WTC11 (cell line): ENCODE measurements around the gene RBPJ.

Experiments
- CBFB ChIP-seq: sonication (generic); formaldehyde crosslinking; IDR thresholded peaks from 2 replicates; pipeline ENCODE4 v1.8.1; 2022; ENCODE audit warnings: mild to moderate bottlenecking, low read depth, missing genetic modification reagents
- CTCF ChIP-seq: fragments of 200-600 bp; IDR thresholded peaks from 2 replicates; pipeline ENCODE4 v1.8.0; 2022; ENCODE audit warnings: antibody characterized with exemption
- ZNF281 ChIP-seq: sonication (generic); formaldehyde crosslinking; IDR thresholded peaks from 2 replicates; pipeline ENCODE4 v1.8.0; 2023; ENCODE audit warnings: mild to moderate bottlenecking, missing genetic modification reagents
- TF ChIP-seq, protein P1 (sequence below): sonication (generic); formaldehyde crosslinking; IDR thresholded peaks from 2 replicates; pipeline ENCODE4 v1.8.1; 2022; ENCODE audit warnings: low read depth, missing genetic modification reagents, borderline replicate concordance

DNA sequence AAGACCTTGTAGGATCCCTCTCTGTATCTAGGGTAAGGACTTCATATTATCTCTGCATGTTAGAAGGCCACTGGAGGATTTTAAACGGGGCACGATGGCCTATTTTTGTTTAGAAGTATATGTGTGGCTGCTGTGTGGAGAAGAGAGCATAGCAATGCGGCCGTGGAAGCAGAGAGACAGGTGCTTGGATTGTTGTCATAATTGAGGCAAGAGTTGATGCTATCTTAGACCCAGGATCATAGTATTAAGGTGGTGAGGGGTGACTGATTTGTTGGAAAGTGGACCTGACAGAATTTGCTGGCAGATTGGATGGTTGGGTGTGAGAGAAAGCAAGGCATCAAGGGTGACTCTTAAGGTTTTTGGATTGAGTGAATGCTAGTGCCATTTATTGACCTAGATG, 106.1 kb downstream of the RBPJ start:
- TF ChIP-seq CTCF, result no peak
- TF ChIP-seq, protein P1, sequence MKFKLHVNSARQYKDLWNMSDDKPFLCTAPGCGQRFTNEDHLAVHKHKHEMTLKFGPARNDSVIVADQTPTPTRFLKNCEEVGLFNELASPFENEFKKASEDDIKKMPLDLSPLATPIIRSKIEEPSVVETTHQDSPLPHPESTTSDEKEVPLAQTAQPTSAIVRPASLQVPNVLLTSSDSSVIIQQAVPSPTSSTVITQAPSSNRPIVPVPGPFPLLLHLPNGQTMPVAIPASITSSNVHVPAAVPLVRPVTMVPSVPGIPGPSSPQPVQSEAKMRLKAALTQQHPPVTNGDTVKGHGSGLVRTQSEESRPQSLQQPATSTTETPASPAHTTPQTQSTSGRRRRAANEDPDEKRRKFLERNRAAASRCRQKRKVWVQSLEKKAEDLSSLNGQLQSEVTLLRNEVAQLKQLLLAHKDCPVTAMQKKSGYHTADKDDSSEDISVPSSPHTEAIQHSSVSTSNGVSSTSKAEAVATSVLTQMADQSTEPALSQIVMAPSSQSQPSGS (CRISPR knock-in tag), result no peak
- TF ChIP-seq ZNF281 (CRISPR knock-in tag), result no peak
- no peak for TF ChIP-seq CBFB (CRISPR knock-in tag)
